ENCODE results near the gene DYNLL1. TPM values are rescaled to one million over a fixed set of nuclear protein-coding genes. Genes with fewer than 3 reads are reported as not detected.
"Not testable (repeated sequence)": the region's sequence is repeated elsewhere in the genome, so short reads cannot be mapped to it uniquely, and the experiment has no call there.

The DYNLL1 gene
- 585 and 618 TPM in 2 replicates for total RNA-seq (2014; rRNA removed; shearing (Covaris generic))

GRCh38 chr12:120495731-120496412, at the start of gene DYNLL1:
DYNLL1 (plus strand) TSS chr12:120496113; CDS start chr12:120496422, 309 bp downstream.
- DNase-seq (ENCODE audit: low read depth), result peak; percentile 92

GRCh38 chr12:120446844-120447178, 49.1 kb upstream of the DYNLL1 start:
- DNase-seq (ENCODE audit: low read depth), result not testable (repeated sequence)

GRCh38 chr12:120447992-120448391, 47.9 kb upstream of the DYNLL1 start:
- DNase-seq (ENCODE audit: low read depth), result no peak

GRCh38 chr12:120452524-120452923, 43.4 kb upstream of the DYNLL1 start:
- DNase-seq (ENCODE audit: low read depth), result not testable (repeated sequence)

GRCh38 chr12:120453060-120453750, 42.7 kb upstream of the DYNLL1 start:
- no peak for DNase-seq (ENCODE audit: low read depth)

- DNase-seq (ENCODE audit: low read depth), result peak; percentile 35
These were observed 41.9 kb upstream of the DYNLL1 start for GRCh38 chr12:120453977-120454376.

GRCh38 chr12:120455302-120455701, 40.6 kb upstream of the DYNLL1 start:
- no peak for DNase-seq (ENCODE audit: low read depth)

GRCh38 chr12:120457133-120457532, 38.8 kb upstream of the DYNLL1 start:
- no peak for DNase-seq (ENCODE audit: low read depth)

GRCh38 chr12:120460157-120460556, 35.8 kb upstream of the DYNLL1 start:
- DNase-seq (ENCODE audit: low read depth), result no peak

GRCh38 chr12:120462099-120462640, 33.7 kb upstream of the DYNLL1 start:
- no peak for DNase-seq (ENCODE audit: low read depth)

- no peak for DNase-seq (ENCODE audit: low read depth)
These were observed 32.2 kb upstream of the DYNLL1 start for GRCh38 chr12:120463712-120464111.

GRCh38 chr12:120465756-120466155, 30.2 kb upstream of the DYNLL1 start:
- no peak for DNase-seq (ENCODE audit: low read depth)

GRCh38 chr12:120466560-120467315, 29.2 kb upstream of the DYNLL1 start:
- peak; percentile 36 for DNase-seq (ENCODE audit: low read depth)

GRCh38 chr12:120467439-120467838, 28.5 kb upstream of the DYNLL1 start:
- no peak for DNase-seq (ENCODE audit: low read depth)

- peak; percentile 59 for DNase-seq (ENCODE audit: low read depth)
These were observed 27.5 kb upstream of the DYNLL1 start for GRCh38 chr12:120468325-120468820.

- no peak for DNase-seq (ENCODE audit: low read depth)
These were observed 27.0 kb upstream of the DYNLL1 start for GRCh38 chr12:120468821-120469449.

GRCh38 chr12:120469450-120470149, 26.3 kb upstream of the DYNLL1 start, which contains the start of gene SRSF9:
SRSF9 (minus strand) TSS chr12:120469748; CDS start chr12:120469609, 139 bp downstream.
- peak; percentile 92 for DNase-seq (ENCODE audit: low read depth)

- peak; percentile 27 for DNase-seq (ENCODE audit: low read depth)
These were observed 25.6 kb upstream of the DYNLL1 start for GRCh38 chr12:120470150-120470784.

GRCh38 chr12:120472521-120472920, 23.4 kb upstream of the DYNLL1 start:
- no peak for DNase-seq (ENCODE audit: low read depth)
